ENCODE measurements around the gene PM20D1. TPM values are rescaled to one million over a fixed set of nuclear protein-coding genes. Genes with fewer than 3 reads are reported as not detected.

Gene PM20D1
- polyA plus RNA-seq, 3 donors = not detected

GRCh38 chr1:205842229-205842628 is 7.7 kb downstream of the PM20D1 start:
- H3K4me3 Mint-ChIP-seq = no peak overlapping the region
- Histone ChIP-seq H3K36me3 (replicated peaks in 1 of 2; ENCODE audit: control insufficient read depth in 1 of 2, insufficient read depth in 2 of 2, low read length in 2 of 2) (no peaks in the 10 kb centered on the region), H3K27me3 (ENCODE audit: control insufficient read depth in 2 of 2, insufficient read depth in 2 of 2, low read length in 2 of 2) (no peaks in the 10 kb centered on the region), H3K27ac (ENCODE audit: low read depth in 1 of 2, low read length in 2 of 2) (no peak overlapping the region), H3K9ac (ENCODE audit: insufficient read depth, low read length, poor library complexity, severe bottlenecking) (no peak overlapping the region), H3K4me2 (replicated peaks; ENCODE audit: extremely low read depth, low read length, poor library complexity, severe bottlenecking) (no peak overlapping the region), H3K79me2 (ENCODE audit: insufficient read depth, low read length) (no peaks in the 10 kb centered on the region), H3K9me3 (replicated peaks in 1 of 2; ENCODE audit: control insufficient read depth in 1 of 2, insufficient read depth in 1 of 2, low read length in 2 of 2) (no peaks in the 10 kb centered on the region), H2AFZ (ENCODE audit: insufficient read depth, low read depth, low read length, poor library complexity, severe bottlenecking) (no peak overlapping the region), H3K4me1 (ENCODE audit: control insufficient read depth in 1 of 2, insufficient read depth in 2 of 2, low read length in 2 of 2) (no peaks in the 10 kb centered on the region), H3K4me3 (replicated peaks in 1 of 3; ENCODE audit: low read depth in 2 of 3, low read length in 3 of 3) (no peak overlapping the region), H4K20me1 (ENCODE audit: insufficient read depth, low read length) (no peaks in the 10 kb centered on the region)
- intact Hi-C loops (cut with micrococcal nuclease) = no loop called here
- WGBS (ENCODE audit: insufficient coverage) = 80% methylated on average over 1 of the region's 2 CpGs
- DNase-seq = no peak
- H3K27me3 Mint-ChIP-seq (ENCODE audit: low read depth in 3 of 3) = peaks cover 3 to 4% (median 3%) of the 10 kb centered on the region in 3 donors
- H3K27ac Mint-ChIP-seq = no peak overlapping the region
- TF ChIP-seq CTCF (IDR thresholded peaks at IDR 0.05) = no peak
- H3K9me3 Mint-ChIP-seq = no peaks in the 10 kb centered on the region
- H3K36me3 Mint-ChIP-seq = peaks cover 0 to 1% of the 10 kb centered on the region in 2 donors
- no peaks in the 10 kb centered on the region for H3K4me1 Mint-ChIP-seq

DNA sequence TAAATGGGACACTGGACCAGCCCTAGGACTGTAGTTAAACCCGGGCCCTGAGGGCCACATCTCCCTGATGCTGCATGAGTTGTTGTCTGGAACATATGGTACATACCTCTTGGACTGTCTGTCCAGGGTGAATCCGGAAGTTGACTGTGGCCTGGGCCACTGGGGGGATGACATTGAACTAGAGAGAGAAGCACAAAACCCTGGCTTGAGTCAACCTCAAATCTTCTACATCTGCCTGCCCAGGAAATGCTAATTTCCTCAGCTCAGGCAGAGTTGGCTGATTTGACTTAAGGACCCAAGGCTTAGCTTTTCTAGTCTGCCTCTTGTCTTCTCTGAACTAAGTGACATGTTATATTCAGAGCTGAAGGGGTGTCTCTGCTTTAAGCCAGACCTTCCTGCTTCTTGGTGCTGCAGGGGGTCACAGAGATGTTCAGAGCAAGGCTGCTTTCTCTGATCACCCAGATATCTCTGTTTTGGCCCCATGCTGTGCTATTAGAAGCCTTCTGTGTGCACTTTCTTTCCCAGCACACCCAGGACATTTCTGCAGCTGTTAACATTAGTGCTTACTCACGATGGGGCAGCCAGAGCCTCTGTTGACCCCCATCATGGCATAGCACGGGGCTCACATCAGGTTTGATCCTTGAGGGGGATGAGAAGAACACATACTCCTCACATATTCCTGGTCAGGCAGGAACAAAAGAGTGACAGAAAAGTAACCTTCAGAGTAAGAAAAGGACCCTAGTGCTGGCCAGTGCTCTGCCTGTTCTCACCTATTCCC is 9.6 kb downstream of the PM20D1 start:
- intact Hi-C loops (cut with micrococcal nuclease) = no loop called here
- Histone ChIP-seq H3K27me3 (ENCODE audit: control insufficient read depth in 2 of 2, insufficient read depth in 2 of 2, low read length in 2 of 2) (no peaks in the 10 kb centered on the region), H3K27ac (ENCODE audit: low read depth in 1 of 2, low read length in 2 of 2) (no peak overlapping the region)

More for the DNA sequence above, 9.6 kb downstream of the PM20D1 start:
- H3K79me2 ChIP-seq (ENCODE audit: insufficient read depth, low read length) = no peaks in the 10 kb centered on the region
- H3K4me2 ChIP-seq (replicated peaks; ENCODE audit: extremely low read depth, low read length, poor library complexity, severe bottlenecking) = no peak overlapping the region
- H3K4me1 ChIP-seq (ENCODE audit: control insufficient read depth in 1 of 2, insufficient read depth in 2 of 2, low read length in 2 of 2) = no peaks in the 10 kb centered on the region
- Mint-ChIP-seq H3K27me3 (ENCODE audit: low read depth in 3 of 3) (peaks cover 3 to 5% (median 4%) of the 10 kb centered on the region in 3 donors), H3K4me1 (no peaks in the 10 kb centered on the region), H3K9me3 (no peaks in the 10 kb centered on the region), H3K4me3 (no peak overlapping the region), H3K27ac (no peak overlapping the region), H3K36me3 (peaks cover 0 to 1% of the 10 kb centered on the region in 2 donors)
- H3K9ac ChIP-seq (ENCODE audit: insufficient read depth, low read length, poor library complexity, severe bottlenecking) = no peak overlapping the region
- no peak overlapping the region for H2AFZ ChIP-seq (ENCODE audit: insufficient read depth, low read depth, low read length, poor library complexity, severe bottlenecking)
- no peaks in the 10 kb centered on the region for H4K20me1 ChIP-seq (ENCODE audit: insufficient read depth, low read length)
- TF ChIP-seq CTCF (IDR thresholded peaks at IDR 0.05) = no peak
- no peaks in the 10 kb centered on the region for H3K9me3 ChIP-seq (replicated peaks in 1 of 2; ENCODE audit: control insufficient read depth in 1 of 2, insufficient read depth in 1 of 2, low read length in 2 of 2)
- WGBS (ENCODE audit: insufficient coverage) = 83% methylated on average over 1 of the region's 4 CpGs
- no peak overlapping the region for H3K4me3 ChIP-seq (replicated peaks in 1 of 3; ENCODE audit: low read depth in 2 of 3, low read length in 3 of 3)
- H3K36me3 ChIP-seq (replicated peaks in 1 of 2; ENCODE audit: control insufficient read depth in 1 of 2, insufficient read depth in 2 of 2, low read length in 2 of 2) = no peaks in the 10 kb centered on the region
- no peak for DNase-seq

Measured in CD14-positive monocyte (primary cell).